Activated gamma-delta T cell treated with anti-CD3 and anti-CD28 coated beads, Interleukin-2, amount 50 U/mL, for 16 hours (primary cell): ENCODE results near the gene DHX35.
"Not testable (repeated sequence)": the region's sequence is repeated elsewhere in the genome, so short reads cannot be mapped to it uniquely, and the experiment has no call there.

Experiments
- DNase-seq: peaks from one replicate; pipeline ENCODE4 v3.0.0-alpha.2; 2020; ENCODE audit warnings: low read depth

Gene DHX35

GRCh38 chr20:38941726-38942389 lies 20.3 kb upstream of the DHX35 start:
- no peak for DNase-seq

GRCh38 chr20:38945012-38945411 lies 17.1 kb upstream of the DHX35 start:
- DNase-seq, result no peak

GRCh38 chr20:38946836-38947235 lies 15.3 kb upstream of the DHX35 start:
- DNase-seq, result no peak

GRCh38 chr20:38947931-38948362 lies 14.2 kb upstream of the DHX35 start:
- no peak for DNase-seq

GRCh38 chr20:38950254-38950653 lies 11.9 kb upstream of the DHX35 start:
- no peak for DNase-seq

- DNase-seq, result no peak
Measured at GRCh38 chr20:38951611-38952010, 10.5 kb upstream of the DHX35 start.

- no peak for DNase-seq
Measured at GRCh38 chr20:38952153-38952552, 10.0 kb upstream of the DHX35 start.

GRCh38 chr20:38953630-38954340 lies 8.4 kb upstream of the DHX35 start:
- no peak for DNase-seq

GRCh38 chr20:38957235-38957876 lies 4.8 kb upstream of the DHX35 start:
- DNase-seq, result no peak

GRCh38 chr20:38957915-38958485 lies 4.1 kb upstream of the DHX35 start:
- DNase-seq, result no peak

GRCh38 chr20:38960187-38960687 lies 1.9 kb upstream of the DHX35 start:
- DNase-seq, result not testable (repeated sequence)

GRCh38 chr20:38961530-38962043 lies 557 bp upstream of the DHX35 start:
- DNase-seq, result no peak

- DNase-seq, result no peak
Measured at GRCh38 chr20:38962928-38963401, 821 bp downstream of the DHX35 start.

- DNase-seq, result no peak
Measured at GRCh38 chr20:38963745-38964144, 1.6 kb downstream of the DHX35 start.

- no peak for DNase-seq
Measured at GRCh38 chr20:38965264-38965663, 3.1 kb downstream of the DHX35 start.

GRCh38 chr20:38968090-38968489 lies 5.9 kb downstream of the DHX35 start:
- no peak for DNase-seq

- DNase-seq, result no peak
Measured at GRCh38 chr20:38969708-38970107, 7.6 kb downstream of the DHX35 start.

- DNase-seq, result no peak
Measured at GRCh38 chr20:38970302-38970701, 8.2 kb downstream of the DHX35 start.

- DNase-seq, result no peak
Measured at GRCh38 chr20:38973107-38973506, 11.0 kb downstream of the DHX35 start.

GRCh38 chr20:38973645-38974044 lies 11.5 kb downstream of the DHX35 start:
- DNase-seq, result no peak

GRCh38 chr20:38975539-38976120 lies 13.5 kb downstream of the DHX35 start:
- DNase-seq, result no peak

- DNase-seq, result no peak
Measured at GRCh38 chr20:38979434-38979833, 17.3 kb downstream of the DHX35 start.
